GM12892 (cell line): ENCODE results near the gene HOXA3.

ENCODE experiments used
- POLR2A ChIP-seq: IDR thresholded peaks from 2 replicates; pipeline ENCODE4 v1.6.1; 2011; ENCODE audit warnings: low read depth, low read length, control low read depth
- POLR2AphosphoS5 ChIP-seq: IDR thresholded peaks from 2 replicates; pipeline ENCODE4 v1.6.1; 2011; ENCODE audit warnings: low read depth, low read length, control low read depth
- TAF1 ChIP-seq: IDR thresholded peaks from 2 replicates; pipeline ENCODE4 v1.6.1; 2011; ENCODE audit warnings: low read depth, mild to moderate bottlenecking, control low read depth, low read length, borderline replicate concordance

- TF ChIP-seq POLR2A (no peak), POLR2AphosphoS5 (no peak), TAF1 (no peak)
Measured at GRCh38 chr7:27130540-27131389, 21.6 kb downstream of the HOXA3 start, which contains the start of gene HOXA4.
